IMR-90 (cell line): ENCODE data around the gene KCNAB2. TPM values are rescaled to one million over a fixed set of nuclear protein-coding genes. Genes with fewer than 3 reads are reported as not detected.

Experiments
- ATAC-seq: fragments of 200-7000 bp; cut with Tn5 transposase; 2 replicates; pipeline ENCODE4 v1.9.1; 2020; ENCODE audit warnings: low read depth, mild to moderate bottlenecking, moderate library complexity
- BruUV-seq: library from RNA; stranded (reverse); fragments of 400-500 nt; replicated peaks from 2 replicates; lab custom pipeline; 2021; lab: Mats Ljungman, UMichigan
- CTCF ChIA-PET: fragments of 300-600 bp; formaldehyde crosslinking; extraction: SDS; loops from one replicate; lab custom pipeline; 2021; ENCODE audit warnings: antibody characterized with exemption; lab: Yijun Ruan, JAX
- POLR2A ChIA-PET: fragments of 300-600 bp; sonication (Branson Sonifier 250); formaldehyde crosslinking; loops from one replicate; lab custom pipeline; 2022; ENCODE audit warnings: antibody characterized with exemption; ENCODE audit not compliant: unreplicated experiment; lab: Charles Lee
- DNase-seq: peaks from one replicate; pipeline ENCODE4 v3.0.0; 2013
- H2AFZ ChIP-seq: replicated peaks from 2 replicates; pipeline ENCODE3; 2013; ENCODE audit warnings: low read length, mild to moderate bottlenecking; ENCODE audit not compliant: poor library complexity
- H2AK5ac ChIP-seq: 2 replicates; pipeline ENCODE4 v1.6.1; 2013; ENCODE audit warnings: low read depth, low read length, inconsistent platforms
- H2AK9ac ChIP-seq: replicated peaks from 2 replicates; pipeline ENCODE3; 2013; ENCODE audit warnings: mild to moderate bottlenecking, low read depth, low read length, moderate library complexity; ENCODE audit not compliant: poor library complexity
- H2BK120ac ChIP-seq: 2 replicates; pipeline ENCODE4 v1.6.1; 2013; ENCODE audit warnings: low read depth, low read length, inconsistent platforms
- H2BK15ac ChIP-seq: 3 replicates; pipeline ENCODE4 v1.6.1; 2013; ENCODE audit warnings: low read depth, low read length, inconsistent platforms
- H2BK20ac ChIP-seq: 2 replicates; pipeline ENCODE4 v1.6.1; 2013; ENCODE audit warnings: low read depth, mild to moderate bottlenecking, inconsistent platforms, low read length, moderate library complexity
- H2BK5ac ChIP-seq: 2 replicates; pipeline ENCODE4 v1.6.1; 2013; ENCODE audit warnings: mild to moderate bottlenecking, low read depth, low read length, inconsistent platforms; ENCODE audit not compliant: poor library complexity, severe bottlenecking
- H3K14ac ChIP-seq: replicated peaks from 2 replicates; pipeline ENCODE4 v1.6.1; 2013; ENCODE audit warnings: low read depth, low read length, inconsistent platforms
- H3K18ac ChIP-seq: 2 replicates; pipeline ENCODE4 v1.6.1; 2013; ENCODE audit warnings: low read depth, low read length, control low read depth
- H3K23ac ChIP-seq: 2 replicates; pipeline ENCODE4 v1.6.1; 2013; ENCODE audit warnings: low read depth, low read length, inconsistent platforms
- H3K27ac ChIP-seq: 2 replicates; pipeline ENCODE4 v1.5.1; 2013; ENCODE audit warnings: mild to moderate bottlenecking, control low read depth, low read length; ENCODE audit not compliant: insufficient read depth
- H3K27me3 ChIP-seq: 2 replicates; pipeline ENCODE4 v1.6.1; 2013; ENCODE audit warnings: low read length; ENCODE audit not compliant: control insufficient read depth, insufficient read depth
- H3K36me3 ChIP-seq: 2 replicates; pipeline ENCODE4 v1.6.1; 2013; ENCODE audit warnings: low read length, mixed read lengths; ENCODE audit not compliant: control insufficient read depth, insufficient read depth
- H3K4ac ChIP-seq: 2 replicates; pipeline ENCODE4 v1.6.1; 2013; ENCODE audit warnings: low read depth, low read length, inconsistent platforms
- H3K4me1 ChIP-seq: 2 replicates; pipeline ENCODE4 v1.6.1; 2013; ENCODE audit warnings: low read length, mixed read lengths; ENCODE audit not compliant: control insufficient read depth, insufficient read depth
- H3K4me2 ChIP-seq: 2 replicates; pipeline ENCODE4 v1.6.1; 2013; ENCODE audit warnings: low read depth, mild to moderate bottlenecking, control low read depth, low read length, moderate library complexity
- H3K4me3 ChIP-seq: 2 replicates; pipeline ENCODE4 v1.5.1; 2013; ENCODE audit warnings: low read depth, mild to moderate bottlenecking, control low read depth, low read length, moderate library complexity; ENCODE audit not compliant: insufficient read depth
- H3K56ac ChIP-seq: 2 replicates; pipeline ENCODE4 v1.6.1; 2013; ENCODE audit warnings: low read length, inconsistent platforms; ENCODE audit not compliant: insufficient read depth; ENCODE audit errors: extremely low read depth
- H3K79me1 ChIP-seq, 2 experiments: 2 replicates each; pipeline ENCODE4 v1.6.1; 2013; ENCODE audit warnings: low read length in 2 of 2, inconsistent platforms in 1 of 2, low read depth in 1 of 2
- H3K9ac ChIP-seq: 2 replicates; pipeline ENCODE4 v1.6.1; 2013; ENCODE audit warnings: low read depth, low read length, control low read depth
- H3K9me1 ChIP-seq: 2 replicates; pipeline ENCODE4 v1.6.1; 2013; ENCODE audit warnings: low read length, inconsistent platforms; ENCODE audit not compliant: insufficient read depth
- H3K9me3 ChIP-seq: 2 replicates; pipeline ENCODE4 v1.6.1; 2013; ENCODE audit warnings: low read length; ENCODE audit not compliant: control insufficient read depth, insufficient read depth
- H4K20me1 ChIP-seq: 2 replicates; pipeline ENCODE4 v1.6.1; 2013; ENCODE audit warnings: low read length, inconsistent platforms; ENCODE audit not compliant: insufficient read depth
- H4K5ac ChIP-seq: 2 replicates; pipeline ENCODE4 v1.6.1; 2013; ENCODE audit warnings: mild to moderate bottlenecking, low read depth, low read length, control low read depth
- H4K8ac ChIP-seq, 2 experiments: 2 replicates each; pipeline ENCODE4 v1.6.1; 2013; ENCODE audit warnings: low read depth in 2 of 2, low read length in 2 of 2, control low read depth in 1 of 2, inconsistent platforms in 1 of 2
- H4K91ac ChIP-seq: 2 replicates; pipeline ENCODE4 v1.6.1; 2013; ENCODE audit warnings: low read depth, low read length, inconsistent platforms; ENCODE audit not compliant: insufficient read depth
- BHLHE40 ChIP-seq: fragments of 150-350 bp; IDR thresholded peaks from 2 replicates; pipeline ENCODE4 v1.6.1; 2016; ENCODE audit warnings: mild to moderate bottlenecking, low read depth, low read length
- CEBPB ChIP-seq: IDR thresholded peaks from 2 replicates; pipeline ENCODE4 v1.6.1; 2012; ENCODE audit warnings: low read depth, low read length, improper control_type of control experiment
- CHD1 ChIP-seq: IDR thresholded peaks from 2 replicates; pipeline ENCODE4 v1.6.1; 2012; ENCODE audit warnings: low read depth, low read length, improper control_type of control experiment
- CTCF ChIP-seq: conservative IDR thresholded peaks from 2 replicates; pipeline ENCODE4 v1.5.1; 2012; ENCODE audit warnings: mild to moderate bottlenecking, low read depth, low read length, improper control_type of control experiment
- ELK1 ChIP-seq: fragments of 150-350 bp; IDR thresholded peaks from 2 replicates; pipeline ENCODE4 v1.6.1; 2016; ENCODE audit warnings: low read depth, mild to moderate bottlenecking, low read length, moderate library complexity, borderline replicate concordance
- FOS ChIP-seq: fragments of 150-350 bp; IDR thresholded peaks from 2 replicates; pipeline ENCODE4 v1.6.1; 2016; ENCODE audit warnings: low read depth, low read length
- MAFK ChIP-seq: IDR thresholded peaks from 2 replicates; pipeline ENCODE4 v1.6.1; 2012; ENCODE audit warnings: low read depth, low read length, improper control_type of control experiment
- MAZ ChIP-seq: IDR thresholded peaks from 2 replicates; pipeline ENCODE4 v1.6.1; 2012; ENCODE audit warnings: low read depth, mild to moderate bottlenecking, low read length, improper control_type of control experiment, moderate library complexity, borderline replicate concordance
- MXI1 ChIP-seq: IDR thresholded peaks from 2 replicates; pipeline ENCODE4 v1.6.1; 2012; ENCODE audit warnings: low read depth, mild to moderate bottlenecking, low read length, moderate library complexity, borderline replicate concordance
- NFE2L2 ChIP-seq: fragments of 150-350 bp; IDR thresholded peaks from 2 replicates; pipeline ENCODE4 v1.6.1; 2016; ENCODE audit warnings: low read depth, mild to moderate bottlenecking, low read length
- POLR2A ChIP-seq: IDR thresholded peaks from 2 replicates; pipeline ENCODE4 v1.6.1; 2012; ENCODE audit warnings: mild to moderate bottlenecking, low read depth, low read length
- RAD21 ChIP-seq: IDR thresholded peaks from 2 replicates; pipeline ENCODE4 v1.6.1; 2012; ENCODE audit warnings: low read length, improper control_type of control experiment
- RCOR1 ChIP-seq: IDR thresholded peaks from 2 replicates; pipeline ENCODE4 v1.6.1; 2012; ENCODE audit warnings: mild to moderate bottlenecking, low read length, improper control_type of control experiment; ENCODE audit not compliant: insufficient replicate concordance
- RFX5 ChIP-seq: IDR thresholded peaks from 2 replicates; pipeline ENCODE4 v1.8.0; 2012; ENCODE audit warnings: low read depth, mild to moderate bottlenecking, low read length, moderate library complexity
- SMC3 ChIP-seq: fragments of 150-350 bp; IDR thresholded peaks from 2 replicates; pipeline ENCODE4 v1.6.1; 2016; ENCODE audit warnings: low read depth, mild to moderate bottlenecking, antibody characterized with exemption, low read length, moderate library complexity
- USF2 ChIP-seq: fragments of 150-350 bp; IDR thresholded peaks from 2 replicates; pipeline ENCODE4 v1.6.1; 2017; ENCODE audit warnings: mild to moderate bottlenecking, antibody characterized with exemption, low read length, low read depth
- WGBS, 2 experiments: methylation state at CpG; one replicate each; pipeline versions ENCODE4 v1.1.5 to v1.1.7; 2013; ENCODE audit warnings: missing lambda C conversion rate in 2 of 2; ENCODE audit not compliant: insufficient read length in 1 of 2; ENCODE audit errors: extremely low coverage in 2 of 2; 5-methylcytosine and 5-hydroxymethylcytosine counted together
- dilution Hi-C: fragments of 300-500 bp; cut with HindIII; formaldehyde crosslinking; loops from one replicate; pipeline ENCODE4 v1.14.3; 2018; ENCODE audit warnings: low sequenced_read_pairs; ENCODE audit not compliant: unreplicated experiment
- in situ Hi-C: fragments of 300-500 bp; cut with MboI; formaldehyde crosslinking; loops from 3 replicates; pipeline ENCODE4 v1.14.3; 2019; ENCODE audit warnings: low sequenced_read_pairs, inconsistent platforms, mixed read lengths
- intact Hi-C: fragments of 100-400 bp; cut with micrococcal nuclease; formaldehyde crosslinking; loops from 2 replicates; pipeline ENCODE4 v1.10.0; 2022
- polyA plus RNA-seq, 3 experiments: library from polyadenylated mRNA; depleted of rRNA; stranded (reverse); fragments of >200 nt; gene quantifications; 2 replicates each; pipeline ENCODE4 v1.2.3, GENCODE V29; 2012; ENCODE audit warnings: low replicate concordance in 1 of 3
- total RNA-seq: library from RNA; depleted of rRNA; stranded (reverse); fragments of >200 nt; gene quantifications from 2 replicates; pipeline ENCODE4 v1.2.3, GENCODE V29; 2012

The KCNAB2 gene
- total and polyA plus RNA-seq, 2 of the 4 experiments (the other 2 are of a cell fraction) = 1.3 to 4.2 TPM

- Histone ChIP-seq H2BK120ac (no peak overlapping the region), H2BK20ac (no peak overlapping the region), H3K4me2 (peak overlapping the region; percentile 51), H3K9me1 (no peaks in the 10 kb centered on the region), H2BK15ac (no peak overlapping the region), H3K4ac (no peak overlapping the region), H4K8ac (no peak overlapping the region), H4K20me1 (0 out of 2 replicates have a peak, but pooled peaks cover 2% of the 10 kb centered on the region), H2AK9ac (no peak overlapping the region), H4K5ac (no peak overlapping the region), H4K91ac (no peak overlapping the region), H3K14ac (no peak overlapping the region), H3K79me1 (no peaks in the 10 kb centered on the region), H3K27me3 (peaks cover 46% of the 10 kb centered on the region), H3K9ac (no peak overlapping the region), H3K23ac (no peak overlapping the region), H3K27ac (no peak overlapping the region), H3K56ac (no peak overlapping the region), H3K4me1 (no peaks in the 10 kb centered on the region), H3K9me3 (no peaks in the 10 kb centered on the region), H2BK5ac (no peak overlapping the region), H3K4me3 (no peak overlapping the region), H2AK5ac (no peak overlapping the region), H3K36me3 (no peaks in the 10 kb centered on the region), H3K18ac (no peak overlapping the region), H2AFZ (peak overlapping the region; percentile 81)
- peak; percentile 92 for ATAC-seq
- WGBS, 2 experiments = 0% methylated on average over 5 of the region's 53 CpGs; no CpG with 5 or more reads in 1 of the 2 experiments
- no peak for DNase-seq
- in situ Hi-C loops = no loop called here
- BruUV-seq = no TSS peak
- POLR2A ChIA-PET = no interaction called here
- CTCF ChIA-PET = no interaction called here
- dilution Hi-C loops = no loop called here
- intact Hi-C loops = no loop called here
- TF ChIP-seq CTCF (no peak), MAFK (no peak), USF2 (no peak), RFX5 (no peak), MAZ (no peak), ELK1 (no peak), POLR2A (no peak), RAD21 (no peak), CHD1 (no peak), RCOR1 (no peak), FOS (no peak), NFE2L2 (no peak), CEBPB (no peak), BHLHE40 (no peak), MXI1 (no peak), SMC3 (no peak)
Measured at GRCh38 chr1:6148497-6149241, 103.0 kb downstream of the KCNAB2 start.
